ENCODE data around the gene UHRF1.

UHRF1 gene

GRCh38 chr19:4902796-4903195 lies 6.5 kb upstream of the UHRF1 start, which contains the start of gene ARRDC5:
TSS of gene ARRDC5 (minus strand) at chr19:4902896. CDS start at chr19:4902825, 71 bp downstream.
- no peak for DNase-seq

- DNase-seq = no peak
Observed at GRCh38 chr19:4904481-4904880, 4.8 kb upstream of the UHRF1 start.

GRCh38 chr19:4906963-4907362 lies 2.3 kb upstream of the UHRF1 start:
- DNase-seq = no peak

GRCh38 chr19:4908360-4908759 lies 941 bp upstream of the UHRF1 start:
- DNase-seq = no peak

- DNase-seq = no peak
Observed at GRCh38 chr19:4908781-4909155, 533 bp upstream of the UHRF1 start.

- peak; percentile 96 to 97 for DNase-seq
Observed at GRCh38 chr19:4909897-4910593, 744 bp downstream of the UHRF1 start.

- DNase-seq = peak; percentile 26 to 42
Observed at GRCh38 chr19:4910594-4911281, 1.4 kb downstream of the UHRF1 start.

GRCh38 chr19:4911314-4911713 lies 2.0 kb downstream of the UHRF1 start:
- DNase-seq = no peak

- peak; percentile 74 to 83 for DNase-seq
Observed at GRCh38 chr19:4911786-4912672, 2.7 kb downstream of the UHRF1 start.

- peak; percentile 56 to 62 for DNase-seq
Observed at GRCh38 chr19:4913996-4914735, 4.9 kb downstream of the UHRF1 start.

GRCh38 chr19:4914736-4915501 lies 5.6 kb downstream of the UHRF1 start:
- DNase-seq = peak; percentile 68 to 75

- DNase-seq = peak; percentile 30 to 33
Observed at GRCh38 chr19:4916292-4917082, 7.2 kb downstream of the UHRF1 start.

GRCh38 chr19:4922530-4923275 lies 13.4 kb downstream of the UHRF1 start:
- DNase-seq = no peak

GRCh38 chr19:4923276-4923747 lies 14.0 kb downstream of the UHRF1 start:
- no peak for DNase-seq

GRCh38 chr19:4929186-4929585 lies 19.9 kb downstream of the UHRF1 start:
- DNase-seq = no peak

- peak in 1 of 2 experiments; percentile 27 for DNase-seq
Observed at GRCh38 chr19:4930664-4931063, 21.4 kb downstream of the UHRF1 start.

GRCh38 chr19:4932711-4933110 lies 23.4 kb downstream of the UHRF1 start:
- DNase-seq = no peak

GRCh38 chr19:4933528-4933927 lies 24.2 kb downstream of the UHRF1 start:
- no peak for DNase-seq

GRCh38 chr19:4935444-4935843 lies 26.1 kb downstream of the UHRF1 start:
- no peak for DNase-seq

- DNase-seq = no peak
Observed at GRCh38 chr19:4937060-4937459, 27.8 kb downstream of the UHRF1 start.
